ENCODE results near the gene ATR.
"Not testable (repeated sequence)": the region's sequence is repeated elsewhere in the genome, so short reads cannot be mapped to it uniquely, and the experiment has no call there.

The ATR gene

DNA sequence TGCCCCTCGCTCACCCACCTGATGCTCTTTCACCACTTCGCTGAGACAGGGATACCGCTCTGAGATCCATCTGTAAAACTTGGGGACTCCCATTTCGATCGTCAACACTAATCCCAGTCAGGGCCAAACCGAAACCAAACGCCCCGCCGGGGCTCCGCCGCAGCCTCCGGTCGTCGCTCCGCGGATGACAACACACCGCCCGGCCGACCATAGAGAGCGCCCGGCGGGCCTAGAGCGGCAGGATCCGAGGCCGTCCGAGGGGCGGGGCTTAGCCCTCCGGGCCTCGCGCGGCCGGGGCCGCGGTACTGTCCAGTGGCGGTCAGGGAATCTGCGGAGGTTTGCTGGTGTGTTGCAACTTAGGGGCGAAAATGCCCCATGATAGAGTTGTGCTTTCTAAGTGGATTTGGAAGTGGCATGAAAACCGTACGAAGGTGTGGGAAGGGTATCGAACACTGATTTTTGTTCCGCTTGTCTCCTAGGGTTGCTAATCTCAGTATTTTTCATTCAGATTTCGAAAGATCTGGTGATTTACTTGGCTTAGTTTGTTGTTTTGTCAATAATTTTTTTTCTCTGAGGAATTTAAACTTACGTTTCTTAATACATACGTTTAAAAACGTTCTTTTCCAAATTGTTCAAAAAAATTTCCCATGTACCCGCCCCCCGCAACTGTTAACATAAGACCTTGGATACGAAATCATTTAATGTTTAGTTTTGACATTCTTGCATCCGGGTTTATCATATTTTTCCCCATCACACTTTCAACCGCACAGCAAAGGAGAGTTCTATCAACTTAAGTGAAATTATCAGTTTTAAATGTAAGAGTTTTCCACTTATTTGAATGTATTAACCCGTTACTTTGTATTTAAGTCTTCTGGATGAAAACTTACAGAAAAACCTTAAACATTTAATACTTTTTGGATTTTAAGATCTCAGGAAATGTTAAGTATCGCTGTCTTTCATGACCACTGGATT lies 130.4 kb downstream of the ATR start, which contains the start of gene XRN1:
XRN1 (minus strand) TSS at position 186 of the 972 bp plus-strand sequence; CDS start at position 93, 93 bp downstream.
- DNase-seq (ENCODE audit: low read depth) = peak; percentile 84

DNA sequence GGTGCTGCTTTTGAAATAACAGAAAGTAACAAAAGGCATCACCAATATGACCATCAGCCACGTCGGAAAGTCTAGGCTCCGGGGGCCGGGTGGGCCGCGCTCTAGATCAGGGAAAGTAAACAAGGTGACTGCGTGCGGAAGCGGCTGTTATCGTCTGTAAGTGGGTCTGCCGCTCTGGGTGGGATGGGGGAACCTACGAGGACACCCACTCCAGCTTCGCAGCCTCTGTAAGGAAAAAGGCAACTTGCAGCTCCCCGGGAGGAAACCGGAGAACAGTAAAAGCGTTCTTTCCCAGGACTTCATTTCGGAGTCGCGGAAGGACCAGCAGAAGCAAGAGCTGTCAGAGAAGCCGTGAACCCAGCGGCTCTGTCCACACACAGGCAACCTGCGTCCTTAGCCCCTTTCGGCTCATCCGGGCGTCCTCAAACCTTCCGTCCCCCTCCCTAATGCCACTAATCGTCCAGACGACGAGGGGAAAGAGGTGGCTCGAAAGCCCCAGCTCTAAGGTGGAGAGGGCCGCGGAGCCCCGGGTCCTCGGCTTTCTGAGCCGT lies 131.2 kb downstream of the ATR start:
- peak; percentile 12 for DNase-seq (ENCODE audit: low read depth)

- DNase-seq (ENCODE audit: low read depth) = no peak
These were observed 132.7 kb downstream of the ATR start for GRCh38 chr3:142445816-142446254.

GRCh38 chr3:142444343-142444742 lies 134.2 kb downstream of the ATR start:
- no peak for DNase-seq (ENCODE audit: low read depth)

DNA sequence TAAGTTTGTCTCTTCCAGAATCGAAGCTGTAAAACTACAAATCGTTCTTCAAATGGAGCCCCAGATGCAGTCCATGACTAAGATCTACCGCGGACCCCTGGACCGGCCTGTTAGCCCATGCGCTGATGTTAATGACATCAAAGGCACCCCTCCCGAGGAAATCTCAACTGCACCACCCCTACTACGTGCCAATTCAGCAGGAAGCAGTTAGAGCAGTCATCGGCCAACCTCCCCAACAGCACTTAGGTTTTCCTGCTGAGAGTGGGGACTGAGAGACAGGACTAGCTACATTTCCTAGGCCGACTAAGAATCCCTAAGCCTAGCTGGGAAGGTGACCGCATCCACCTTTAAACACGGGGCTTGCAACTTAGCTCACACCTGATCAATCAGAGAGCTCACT lies 135.5 kb downstream of the ATR start:
- not testable (repeated sequence) for DNase-seq (ENCODE audit: low read depth)

DNA sequence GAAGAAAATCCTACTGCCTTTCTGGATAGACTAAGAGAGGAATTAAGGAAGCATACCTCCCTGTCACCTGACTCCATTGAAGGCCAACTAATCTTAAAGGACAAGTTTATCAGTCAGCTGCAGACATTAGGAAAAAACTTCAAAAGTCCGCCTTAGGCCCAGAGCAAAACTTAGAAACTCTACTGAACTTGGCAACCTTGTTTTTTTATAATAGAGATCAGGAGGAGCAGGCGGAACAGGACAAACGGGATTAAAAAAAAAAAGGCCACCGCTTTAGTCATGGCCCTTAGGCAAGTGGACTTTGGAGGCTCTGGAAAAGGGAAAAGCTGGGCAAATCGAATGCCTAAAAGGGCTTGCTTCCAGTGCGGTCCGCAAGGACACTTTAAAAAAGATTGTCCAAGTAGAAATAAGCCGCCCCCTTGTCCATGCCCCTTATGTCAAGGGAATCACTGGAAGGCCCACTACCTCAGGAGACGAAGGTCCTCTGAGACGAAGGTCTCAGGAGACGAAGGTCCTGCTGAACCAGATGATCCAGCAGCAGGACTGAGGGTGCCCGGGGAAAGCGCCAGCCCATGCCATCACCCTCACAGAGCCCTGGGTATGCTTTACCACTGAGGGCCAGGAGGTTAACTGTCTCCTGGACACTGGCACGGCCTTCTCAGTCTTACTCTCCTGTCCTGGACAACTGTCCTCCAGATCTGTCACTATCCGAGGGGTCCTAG lies 138.9 kb downstream of the ATR start:
- not testable (repeated sequence) for DNase-seq (ENCODE audit: low read depth)

GRCh38 chr3:142438096-142438495 lies 140.4 kb downstream of the ATR start:
- not testable (repeated sequence) for DNase-seq (ENCODE audit: low read depth)

DNA sequence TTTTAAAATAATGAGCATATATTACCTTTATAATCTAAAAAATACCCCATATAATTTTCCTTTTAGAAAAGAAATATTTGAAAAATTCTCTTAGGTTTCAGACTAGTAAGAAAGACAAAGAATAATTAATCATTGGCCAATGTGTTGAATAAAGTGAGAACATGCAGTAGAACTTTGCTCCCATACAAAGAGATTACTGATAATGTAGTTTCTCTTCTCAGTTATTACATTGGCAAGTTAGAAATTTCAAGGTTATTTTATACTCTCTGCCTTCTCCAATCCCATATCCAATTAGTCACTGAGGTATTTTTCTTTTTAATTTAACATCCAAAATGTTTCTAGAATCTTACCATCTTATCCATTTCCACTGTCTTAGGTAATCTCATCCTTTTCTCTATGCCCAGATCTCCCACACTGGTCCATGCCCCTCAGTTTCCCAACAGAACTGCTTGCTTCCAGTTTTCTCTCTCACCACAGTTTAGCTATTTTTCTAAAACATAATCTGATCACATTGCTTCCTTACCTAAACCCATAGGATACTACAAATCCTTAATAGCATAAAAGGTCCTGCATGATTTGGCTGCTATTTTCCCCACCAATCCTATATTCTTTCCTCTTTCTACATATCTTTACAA lies 141.5 kb downstream of the ATR start:
- no peak for DNase-seq (ENCODE audit: low read depth)

DNA sequence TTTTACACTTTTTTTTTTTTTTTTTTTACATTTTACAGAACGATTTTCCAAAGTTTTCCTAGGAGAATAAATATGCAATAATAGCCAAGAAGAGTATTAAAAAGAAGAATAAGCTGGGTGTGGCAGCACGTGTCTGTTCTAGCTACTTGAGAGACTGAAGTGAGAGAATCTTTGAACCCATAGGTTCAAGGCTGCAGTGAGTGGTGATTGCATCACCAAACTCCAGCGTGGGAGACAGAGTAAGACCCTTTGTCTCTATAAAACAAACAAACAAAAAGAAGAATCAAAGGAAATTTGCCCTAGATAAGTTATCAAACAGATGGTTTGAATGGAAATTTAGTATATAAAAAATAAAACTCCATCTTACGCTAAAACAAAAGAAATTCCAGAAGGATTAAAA lies 144.0 kb downstream of the ATR start:
- no peak for DNase-seq (ENCODE audit: low read depth)

- no peak for DNase-seq (ENCODE audit: low read depth)
These were observed 145.4 kb downstream of the ATR start for GRCh38 chr3:142433110-142433509.

GRCh38 chr3:142429582-142429981 lies 149.0 kb downstream of the ATR start:
- no peak for DNase-seq (ENCODE audit: low read depth)

- DNase-seq (ENCODE audit: low read depth) = no peak
These were observed 153.8 kb downstream of the ATR start for GRCh38 chr3:142424754-142425153.

DNA sequence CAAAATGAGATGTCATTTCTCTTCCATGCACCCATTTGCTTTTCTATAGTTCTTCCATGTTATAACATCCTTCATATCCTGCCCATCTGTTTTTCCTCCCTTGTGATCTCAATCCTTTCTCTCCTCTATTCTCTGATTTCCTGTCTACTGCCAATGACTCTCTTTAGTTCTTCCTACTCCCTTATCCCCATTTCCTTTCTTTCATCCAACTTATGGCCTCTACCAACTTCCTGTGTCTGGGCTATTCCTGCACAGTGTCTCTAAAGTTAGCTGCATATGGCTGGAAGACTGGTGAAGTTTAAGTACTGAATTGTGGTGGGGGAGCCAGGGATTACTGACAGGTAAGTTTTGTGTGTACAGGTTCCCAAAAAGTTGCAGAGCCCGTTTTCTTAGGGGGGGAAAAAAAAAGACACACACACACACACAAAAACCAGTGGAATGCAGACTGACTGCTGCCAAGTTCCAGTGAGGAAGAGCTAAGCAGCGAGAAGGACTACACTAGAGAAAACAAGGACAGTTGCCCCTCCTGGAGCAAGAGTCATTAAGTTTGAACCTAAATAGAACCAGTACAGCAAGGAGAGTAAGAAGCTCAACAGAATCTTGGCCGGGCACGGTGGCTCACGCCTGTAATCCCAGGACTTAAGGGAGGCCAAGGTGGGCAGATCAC lies 159.5 kb downstream of the ATR start:
- DNase-seq (ENCODE audit: low read depth) = no peak

DNA sequence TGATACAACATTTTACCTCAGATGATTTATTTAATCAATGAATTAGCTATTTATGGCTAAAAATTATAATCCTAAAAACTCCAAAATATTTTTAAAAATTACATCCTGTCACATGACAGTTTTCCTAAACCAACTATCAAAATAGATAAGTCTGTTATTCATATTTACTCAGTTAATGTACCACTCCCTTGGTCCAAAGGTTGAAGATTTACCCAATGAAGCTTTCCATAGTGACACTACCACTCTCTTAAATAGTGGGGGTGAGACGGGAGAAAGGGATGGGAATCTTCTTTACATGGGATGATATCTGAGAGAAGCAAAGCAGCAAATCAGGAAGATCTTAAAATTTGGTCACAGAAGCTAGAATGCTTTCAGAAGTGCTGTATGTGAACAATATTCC lies 161.2 kb downstream of the ATR start:
- DNase-seq (ENCODE audit: low read depth) = no peak

- DNase-seq (ENCODE audit: low read depth) = not testable (repeated sequence)
These were observed 178.0 kb downstream of the ATR start for GRCh38 chr3:142400537-142400936.
